ENCODE measurements around the gene SLC25A52.
"Not testable (repeated sequence)": the region's sequence is repeated elsewhere in the genome, so short reads cannot be mapped to it uniquely, and the experiment has no call there.

SLC25A52 gene

DNA sequence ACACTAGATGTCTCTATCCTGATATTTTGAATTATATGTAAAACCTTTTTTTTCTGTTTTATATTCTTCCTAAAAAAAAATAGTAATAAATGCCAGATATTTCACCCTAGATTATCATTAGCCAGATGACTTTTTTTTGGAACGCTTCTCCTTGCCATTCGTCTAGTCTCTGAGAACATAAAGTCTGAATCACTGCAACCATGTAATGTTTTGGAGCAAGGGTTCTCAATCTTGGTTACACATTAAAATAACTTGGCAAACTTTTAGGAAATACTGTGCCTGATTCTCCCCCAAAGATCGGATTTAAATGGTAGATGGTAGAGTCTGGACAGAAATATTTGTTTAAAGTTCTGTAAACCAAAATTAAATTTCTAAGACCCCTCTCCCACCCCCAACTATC lies 21.0 kb downstream of the SLC25A52 start:
- no peak for DNase-seq

DNA sequence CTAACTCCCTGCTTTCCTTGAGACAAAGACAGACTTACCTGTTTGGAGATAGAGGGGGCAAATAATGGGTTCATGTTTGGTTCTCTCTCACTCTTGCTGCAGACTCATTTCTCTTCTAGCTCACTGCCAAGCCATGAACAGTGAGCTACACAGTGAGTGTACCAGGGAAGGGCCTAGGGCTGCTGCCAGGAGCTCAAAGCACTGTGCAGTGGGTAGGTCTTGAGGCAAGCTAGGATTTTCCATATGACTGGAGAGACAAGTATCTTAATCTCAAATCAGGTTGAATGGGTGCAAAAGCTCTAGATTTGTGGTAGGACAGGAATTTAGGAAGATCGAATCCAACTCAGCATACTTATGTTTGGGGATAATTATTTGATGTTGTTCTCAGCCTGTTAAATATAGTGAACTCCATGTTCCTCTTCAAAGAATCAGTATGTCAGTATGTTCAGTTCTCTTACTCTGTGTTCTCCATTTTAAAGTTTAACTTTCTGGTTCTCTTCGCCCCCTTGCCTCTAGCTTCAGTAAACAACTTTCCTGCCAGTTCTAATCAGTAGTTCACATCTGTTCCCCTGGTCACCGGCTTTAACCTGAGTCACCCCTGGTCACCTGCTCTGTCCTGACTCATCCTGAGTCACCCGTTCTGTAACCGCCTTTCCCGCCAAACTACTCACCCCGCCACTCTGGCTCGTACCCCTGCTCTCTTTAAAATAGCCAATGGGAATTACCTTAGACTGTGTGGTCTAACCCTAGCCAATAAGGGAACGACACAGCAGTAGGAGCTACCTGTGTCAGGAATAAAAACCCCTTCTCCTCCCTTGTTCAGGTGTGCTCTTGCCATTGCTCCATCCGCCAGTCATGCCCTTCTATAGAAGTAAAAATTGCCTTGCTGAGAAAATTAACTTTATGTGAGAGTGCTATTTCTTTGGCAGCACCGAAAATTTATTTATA lies 21.9 kb downstream of the SLC25A52 start:
- no peak for DNase-seq

DNA sequence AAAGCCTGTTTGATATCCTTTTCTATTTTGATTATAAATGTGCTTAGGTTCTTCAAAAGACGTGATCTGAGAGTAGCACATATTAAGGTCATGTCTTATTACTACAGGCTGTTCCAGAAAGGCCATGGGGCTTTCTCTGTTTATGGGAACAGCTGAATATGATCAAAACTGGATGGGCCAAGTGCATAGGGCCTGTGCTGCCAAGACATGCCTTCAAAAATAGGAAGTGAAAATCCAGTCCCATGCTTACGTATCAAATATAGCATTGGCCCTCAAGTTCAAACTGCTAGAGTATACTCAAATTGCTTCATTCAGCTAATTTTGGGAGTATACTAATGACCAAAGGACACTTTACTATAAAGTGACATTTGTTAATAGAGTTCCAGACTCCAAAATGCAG lies 24.1 kb downstream of the SLC25A52 start:
- no peak for DNase-seq

DNA sequence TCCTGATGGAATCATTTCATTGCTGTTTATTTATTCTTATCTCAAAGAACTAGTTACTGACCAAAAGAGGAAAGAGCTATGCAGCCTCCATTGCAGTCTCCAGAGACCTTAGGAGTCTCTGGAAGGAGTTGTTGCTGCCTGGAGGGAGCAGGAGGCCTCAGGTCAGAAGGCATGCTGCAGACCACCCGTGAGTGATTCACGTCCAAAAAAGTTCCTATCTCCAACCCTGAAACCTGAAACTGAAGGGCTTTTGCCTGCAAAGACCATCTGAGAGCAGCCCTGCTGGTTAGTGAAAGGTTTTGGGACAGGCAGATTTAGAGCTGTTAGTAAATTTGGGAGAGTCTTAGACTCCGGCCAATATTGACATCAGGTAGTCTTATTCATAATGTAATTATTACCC lies 29.1 kb downstream of the SLC25A52 start:
- DNase-seq = no peak

DNA sequence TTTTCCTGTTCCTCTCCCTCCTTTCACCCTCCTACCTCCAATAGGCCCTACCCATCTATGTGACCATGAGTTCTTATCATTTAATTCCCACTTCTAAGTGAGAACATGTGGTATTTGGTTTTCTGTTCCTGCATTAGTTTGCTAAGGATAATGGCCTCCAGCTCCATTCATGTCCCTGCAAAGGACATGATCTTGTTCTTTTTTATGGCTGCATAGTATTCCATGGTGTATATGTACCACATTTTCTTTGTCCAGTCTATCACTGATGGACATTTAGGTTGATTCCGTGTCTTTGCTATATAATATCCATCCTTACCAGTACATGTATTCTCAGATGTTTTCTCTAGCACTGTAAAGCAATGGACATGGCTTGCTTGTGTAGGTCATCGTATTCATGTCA lies 31.5 kb downstream of the SLC25A52 start:
- not testable (repeated sequence) for DNase-seq

DNA sequence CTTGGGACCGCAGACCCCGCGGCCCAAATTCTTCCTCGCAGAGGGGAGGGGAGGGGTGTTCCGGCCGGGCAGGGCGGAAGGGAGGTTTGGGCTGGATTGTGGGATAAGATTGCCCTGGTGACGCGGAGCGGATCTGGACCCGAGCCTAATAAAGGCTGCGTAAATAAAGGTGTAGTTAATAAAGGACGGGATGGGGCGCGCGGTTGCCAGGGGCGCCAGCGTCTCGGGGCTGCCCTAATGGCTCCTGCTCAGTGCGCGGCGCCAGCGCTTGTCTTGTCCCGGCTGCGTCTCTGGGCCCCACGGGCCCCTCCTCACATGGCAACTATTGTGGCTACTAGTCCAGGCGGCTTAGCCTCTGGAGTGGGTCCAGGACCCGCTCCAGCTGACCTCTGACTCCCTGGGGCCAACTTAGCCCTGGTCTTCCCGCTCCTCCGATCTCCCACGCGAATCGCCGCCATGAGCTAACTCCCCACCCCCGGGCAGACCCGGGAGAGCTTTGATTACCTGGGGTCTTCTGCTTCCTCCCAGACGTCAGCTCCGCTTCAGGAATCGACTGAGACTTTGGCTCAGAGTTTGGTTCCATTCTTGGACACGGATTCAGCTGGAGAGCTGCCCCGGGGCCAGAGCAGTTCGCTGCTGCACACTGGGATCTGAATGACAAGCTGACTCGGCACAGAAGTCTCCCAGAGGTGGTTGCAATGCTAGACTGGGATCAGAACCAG lies 36.5 kb downstream of the SLC25A52 start:
- DNase-seq = no peak

DNA sequence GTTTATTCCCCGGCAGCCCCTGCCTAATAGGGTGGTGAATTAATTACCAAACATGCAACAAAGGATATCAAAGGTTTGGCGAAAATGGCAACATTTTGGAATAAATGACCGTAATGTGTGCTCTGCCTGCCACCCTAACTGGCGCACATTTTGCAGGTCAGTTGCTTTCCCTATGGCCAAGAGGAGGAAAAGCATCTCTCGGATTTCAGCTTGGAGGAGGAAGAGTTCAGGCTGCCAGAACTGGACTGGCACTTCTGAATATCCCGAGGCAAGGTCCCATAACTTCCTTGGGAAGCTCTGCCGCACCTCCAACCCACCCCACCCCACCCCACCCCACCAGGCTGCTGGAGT lies 37.1 kb downstream of the SLC25A52 start:
- no peak for DNase-seq

DNA sequence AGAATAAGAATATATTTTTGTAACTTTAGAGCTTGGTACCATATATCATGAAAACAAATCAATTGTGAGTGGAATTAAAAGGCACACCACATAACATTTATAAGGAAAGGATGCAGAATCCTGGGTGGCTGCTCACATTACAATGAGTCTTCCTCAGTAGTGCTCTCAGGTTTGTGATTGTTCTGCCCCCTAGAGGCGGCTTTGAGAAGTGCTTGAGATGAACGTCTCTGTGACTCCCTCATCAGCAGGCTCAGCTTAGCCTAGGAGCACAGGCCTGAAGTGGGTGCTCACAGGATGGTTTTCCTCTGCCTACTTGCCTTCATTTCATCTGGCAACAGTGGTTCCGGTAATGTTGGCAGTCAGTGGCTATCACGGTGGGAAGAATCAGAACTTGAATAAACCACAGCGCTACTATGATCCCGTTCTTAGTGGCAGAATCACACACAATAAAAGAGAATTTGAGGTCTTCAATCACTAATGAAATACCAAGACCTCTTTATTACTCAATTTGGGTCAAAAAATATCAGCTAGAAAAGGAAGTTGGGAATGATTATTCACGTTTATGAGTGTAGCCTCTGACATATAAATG lies 38.2 kb downstream of the SLC25A52 start:
- DNase-seq = peak; percentile 72

DNA sequence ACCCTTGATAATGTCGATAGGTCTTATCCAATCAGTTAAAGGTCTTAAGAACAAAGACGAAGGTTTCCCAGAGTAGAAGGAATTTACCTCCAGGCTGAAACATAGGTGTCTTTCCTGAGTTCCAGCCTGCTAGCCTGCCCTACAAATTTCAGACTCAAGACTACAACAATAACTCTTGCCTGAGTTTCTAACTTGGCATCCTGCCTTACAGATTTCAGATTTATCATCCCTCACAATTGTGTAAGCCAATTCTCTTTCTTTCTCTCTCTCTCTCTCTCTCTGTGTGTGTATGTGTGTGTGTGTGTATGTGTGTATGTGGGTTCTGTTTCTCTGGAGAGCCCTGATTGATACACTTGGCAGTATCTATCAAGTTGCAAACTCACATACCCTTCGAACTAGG lies 39.1 kb downstream of the SLC25A52 start:
- no peak for DNase-seq

DNA sequence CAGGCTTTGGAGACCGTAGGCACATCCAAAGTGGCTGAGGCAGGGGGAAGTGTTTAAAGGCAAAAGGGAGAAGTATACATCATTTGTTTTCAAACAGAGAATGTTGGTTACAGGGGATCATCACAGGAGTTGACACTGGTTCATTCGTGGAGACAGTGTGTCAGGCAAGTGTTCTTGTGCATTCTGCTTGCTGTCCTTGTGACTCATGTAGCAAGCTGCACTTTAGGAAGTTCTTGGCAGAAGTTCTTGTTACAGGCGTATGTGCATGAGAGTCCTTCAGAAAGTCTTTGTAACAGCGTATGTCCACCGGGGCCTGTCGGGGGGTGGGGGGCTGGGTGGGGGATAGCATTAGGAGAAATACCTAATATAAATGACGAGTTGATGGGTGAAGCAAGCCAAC lies 39.8 kb downstream of the SLC25A52 start:
- no peak for DNase-seq

DNA sequence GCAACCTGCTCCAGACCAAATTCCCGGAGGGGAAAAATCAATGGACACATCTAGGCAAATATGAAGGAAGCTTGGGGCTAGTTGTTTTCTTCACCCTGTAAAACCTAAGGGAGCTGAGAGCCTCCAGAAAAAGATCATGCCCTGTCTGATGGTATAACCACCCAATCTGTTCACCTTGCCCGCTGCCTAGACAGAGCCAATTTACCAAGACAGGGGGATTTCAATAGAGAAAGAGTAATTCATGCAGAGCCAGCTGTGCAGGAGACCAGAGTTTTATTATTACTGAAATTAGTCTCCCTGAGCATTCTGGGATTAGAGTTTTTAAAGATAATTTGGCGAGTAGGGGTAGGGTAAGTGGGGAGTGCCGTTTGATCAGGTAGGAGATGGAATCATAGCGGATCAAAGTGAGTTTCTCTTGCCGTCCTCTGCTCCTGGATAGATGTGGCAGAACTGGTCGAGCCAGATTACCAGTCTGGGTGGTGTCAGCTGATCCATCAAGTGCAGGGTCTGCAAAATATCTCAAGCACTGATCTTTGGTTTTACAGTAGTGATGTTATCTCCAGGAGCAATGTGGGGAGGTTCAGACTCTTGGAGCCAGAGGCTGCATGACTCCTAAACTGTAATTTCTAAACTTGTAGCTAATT lies 41.2 kb downstream of the SLC25A52 start:
- no peak for DNase-seq

DNA sequence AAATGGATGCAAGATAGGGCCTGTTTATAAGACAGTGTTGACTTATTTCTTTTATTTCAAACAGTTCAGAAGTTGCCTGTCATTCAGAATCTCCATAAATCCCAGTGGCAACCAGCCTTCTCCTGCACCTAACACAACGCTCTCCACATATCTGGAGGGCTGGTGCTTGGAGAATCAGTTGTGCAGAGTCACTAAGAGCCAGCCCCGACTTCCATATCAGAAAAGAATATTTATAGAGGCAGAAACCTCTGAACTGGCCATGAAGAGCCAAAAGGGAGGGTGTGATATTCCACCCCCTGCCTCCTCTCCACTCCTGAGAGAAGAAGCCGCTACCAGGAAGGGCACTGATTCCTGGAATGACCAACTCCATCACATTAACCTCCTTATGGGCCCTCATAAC lies 42.3 kb downstream of the SLC25A52 start:
- no peak for DNase-seq

DNA sequence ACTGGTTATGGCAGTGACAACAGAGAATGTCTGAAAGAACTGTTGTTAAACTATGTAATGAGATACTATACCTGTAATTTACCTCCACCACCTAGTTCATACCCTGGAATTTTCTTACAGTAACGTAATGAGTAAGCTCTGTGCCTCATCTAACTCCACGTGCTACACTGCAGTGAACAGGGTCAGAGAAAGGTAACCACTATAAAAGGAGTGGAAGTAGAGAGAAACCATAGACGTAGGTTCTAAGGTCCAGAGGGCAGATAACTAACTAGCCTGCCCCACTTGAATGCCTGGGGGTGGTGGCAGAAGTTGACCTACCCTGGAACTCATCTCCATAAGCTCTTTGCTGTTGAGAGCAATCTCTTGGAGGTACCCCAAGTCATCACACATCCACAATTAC lies 44.3 kb downstream of the SLC25A52 start:
- no peak for DNase-seq

DNA sequence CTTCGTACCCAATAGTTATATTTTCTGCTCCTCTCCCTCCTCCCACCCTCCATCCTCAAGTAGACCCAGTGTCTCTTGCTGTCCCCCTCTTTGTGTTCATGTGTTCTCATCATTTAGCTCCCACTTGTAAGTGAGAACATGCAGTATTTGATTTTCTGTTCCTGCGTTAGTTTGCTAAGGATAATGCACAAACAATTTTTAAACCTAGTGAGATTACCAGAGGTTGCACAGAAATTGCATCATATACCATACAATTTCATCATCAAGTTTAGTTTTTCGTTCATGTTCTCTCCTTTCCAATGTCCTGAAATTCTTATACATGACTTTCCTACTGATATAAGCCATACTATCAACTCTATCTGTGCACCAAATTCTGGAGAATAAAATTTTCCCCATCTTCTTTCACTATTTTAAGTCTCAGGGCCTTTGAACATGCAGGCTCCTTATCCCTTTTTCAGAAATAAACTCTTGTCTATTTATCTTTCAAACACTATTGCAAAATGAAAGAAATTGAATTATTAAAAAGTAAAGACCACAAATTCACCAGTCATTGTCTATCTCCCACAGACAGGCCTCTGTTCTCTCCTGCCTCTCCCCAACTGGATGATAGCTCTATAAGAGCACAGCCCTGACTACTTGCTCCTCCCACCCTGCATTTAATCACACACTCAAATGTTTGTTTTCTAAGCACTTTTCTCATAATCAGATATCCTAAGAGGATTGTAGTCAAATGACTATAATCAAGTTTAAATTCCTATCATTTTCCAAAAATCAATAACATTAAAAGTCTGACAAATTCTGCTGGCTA lies 49.1 kb downstream of the SLC25A52 start:
- DNase-seq = no peak

DNA sequence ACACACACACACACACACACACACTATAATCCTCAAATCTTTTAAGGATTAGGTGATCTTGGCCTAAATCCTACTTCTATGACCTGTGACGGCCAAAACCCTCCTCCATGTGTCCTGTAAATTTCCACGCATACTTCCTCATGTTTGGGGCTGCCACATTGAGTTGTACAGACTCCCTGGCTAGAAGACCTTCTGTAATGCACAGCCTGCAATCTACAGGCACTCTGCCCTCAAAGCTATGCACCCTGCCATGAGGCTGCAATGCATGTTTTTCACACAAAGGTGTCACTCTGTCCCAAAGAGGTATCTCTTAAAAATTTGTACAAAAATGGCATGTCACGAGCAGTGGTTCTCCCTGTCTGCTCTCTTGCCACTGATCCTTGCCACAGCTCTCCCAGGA lies 49.9 kb downstream of the SLC25A52 start:
- no peak for DNase-seq

Data from GDM1 (cell line).